ENCODE results near the gene YEATS2. TPM values are rescaled to one million over a fixed set of nuclear protein-coding genes. Genes with fewer than 3 reads are reported as not detected.

Gene YEATS2
- total RNA-seq, 1 experiment from 2014 or later: 38.6 TPM

- no peak for TF ChIP-seq REST (IDR thresholded peaks at IDR 0.05; ENCODE audit: low read depth)
- TF ChIP-seq SRF (IDR thresholded peaks at IDR 0.05; ENCODE audit: low read depth): no peak
- no peak for TF ChIP-seq FOSL1 (IDR thresholded peaks at IDR 0.05; ENCODE audit: low read depth)
- no peak for TF ChIP-seq EZH2 (IDR thresholded peaks at IDR 0.05)
- no peak for TF ChIP-seq ELF1 (IDR thresholded peaks at IDR 0.05; ENCODE audit: borderline replicate concordance, low read depth)
Measured at GRCh38 chr3:183790700-183791099, 93.1 kb downstream of the YEATS2 start (continued).

- intact Hi-C loops (cut with micrococcal nuclease): no loop called here
- H3K9me3 ChIP-seq (ENCODE audit: control insufficient read depth in 1 of 2, insufficient read depth in 1 of 2, low read depth in 1 of 2, low read length in 2 of 2): no peaks in the 10 kb centered on the region
- TF ChIP-seq CBX3 (IDR thresholded peaks at IDR 0.05; ENCODE audit: low read depth) (no peak), REST (IDR thresholded peaks at IDR 0.05; ENCODE audit: low read depth) (no peak), EZH2phosphoT487 (IDR thresholded peaks at IDR 0.05; ENCODE audit: borderline replicate concordance) (no peak), MAX (IDR thresholded peaks at IDR 0.05) (no peak), SIN3A (IDR thresholded peaks at IDR 0.05; ENCODE audit: low read depth) (no peak)
Measured at GRCh38 chr3:183792976-183793375, 95.4 kb downstream of the YEATS2 start.

More at GRCh38 chr3:183792976-183793375, 95.4 kb downstream of the YEATS2 start:
- no peak overlapping the region for H3K4me2 ChIP-seq (ENCODE audit: low read length)
- peaks cover 25 to 29% of the 10 kb centered on the region in 2 experiments; a peak in 3 of 4 replicates for H3K36me3 ChIP-seq (ENCODE audit: control insufficient read depth in 1 of 2, insufficient read depth in 2 of 2, low read length in 2 of 2)
- no peak for ATAC-seq
- H4K20me1 ChIP-seq (ENCODE audit: insufficient read depth): no peaks in the 10 kb centered on the region
- no peak overlapping the region for H3K27ac ChIP-seq (ENCODE audit: low read depth, low read length)
- RAD21 ChIA-PET (ENCODE audit: low non-redundant PET in 1 of 2, low total read pairs in 2 of 2, uncharacterized antibody in 2 of 2, unreplicated experiment in 2 of 2): no interaction called here
- BruUV-seq (replicated peaks): no TSS peak
- no peaks in the 10 kb centered on the region for H3K9me2 ChIP-seq (ENCODE audit: insufficient read depth)
- no peak overlapping the region for H3K9ac ChIP-seq (ENCODE audit: low read length)
- H3K27me3 ChIP-seq (ENCODE audit: insufficient read depth, low read length): no peaks in the 10 kb centered on the region
- DNase-seq (ENCODE audit: low read depth, low spot score): no peak
- H2AFZ ChIP-seq (ENCODE audit: low read depth, low read length, poor library complexity, severe bottlenecking): no peak overlapping the region
- POLR2A ChIA-PET: no interaction called here
- CTCF ChIA-PET: no interaction called here
- H3K4me3 ChIP-seq (replicated peaks in 1 of 2; ENCODE audit: low read depth in 1 of 2, low read length in 2 of 2): no peak overlapping the region
- H3K79me2 ChIP-seq (ENCODE audit: insufficient read depth, low read length): peaks cover 14% of the 10 kb centered on the region; the same call in 1 of the 2 replicates
- no peaks in the 10 kb centered on the region for H3K4me1 ChIP-seq (ENCODE audit: control insufficient read depth in 1 of 2, insufficient read depth in 2 of 2, low read length in 2 of 2)

Measured in HCT116 (cell line).